GM13976 (cell line): ENCODE results near the gene WNT8A.

Source experiments
- DNase-seq: peaks from one replicate; pipeline ENCODE4 v3.0.0; 2012; ENCODE audit warnings: low spot score
- in situ Hi-C: fragments of 300-500 bp; cut with MboI; formaldehyde crosslinking; loops from one replicate; pipeline ENCODE4 v1.12.0; 2022; ENCODE audit warnings: low sequenced_read_pairs, mixed read lengths, inconsistent platforms; ENCODE audit not compliant: unreplicated experiment
- TF ChIP-seq, protein P1 (sequence below): IDR thresholded peaks from 2 replicates; pipeline ENCODE4 v1.5.1; 2012; ENCODE audit warnings: borderline replicate concordance, mild to moderate bottlenecking; ENCODE audit not compliant: insufficient read depth; ENCODE audit errors: extremely low read depth, missing control alignments, control extremely low read depth

WNT8A gene

DNA sequence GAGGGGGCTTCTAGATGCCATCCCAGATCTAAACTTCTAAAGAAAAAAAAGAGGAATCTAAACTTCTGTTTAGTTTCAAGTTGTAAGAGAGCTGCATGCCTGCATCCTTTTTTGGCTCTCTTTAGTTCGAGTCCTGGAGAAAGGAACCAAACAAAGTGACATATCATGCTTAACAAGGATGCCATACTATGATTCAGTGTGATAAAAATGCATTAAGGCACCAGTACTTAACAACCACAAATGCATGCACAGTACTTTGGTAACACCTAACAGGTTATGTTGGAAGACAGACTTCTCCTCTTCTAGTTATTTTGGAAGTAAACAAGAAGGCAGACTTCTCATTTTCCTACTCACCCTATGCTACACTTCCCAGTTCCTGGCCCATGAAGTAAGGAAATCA is 28.1 kb downstream of the WNT8A start:
- no peak for DNase-seq
- TF ChIP-seq, protein P1, sequence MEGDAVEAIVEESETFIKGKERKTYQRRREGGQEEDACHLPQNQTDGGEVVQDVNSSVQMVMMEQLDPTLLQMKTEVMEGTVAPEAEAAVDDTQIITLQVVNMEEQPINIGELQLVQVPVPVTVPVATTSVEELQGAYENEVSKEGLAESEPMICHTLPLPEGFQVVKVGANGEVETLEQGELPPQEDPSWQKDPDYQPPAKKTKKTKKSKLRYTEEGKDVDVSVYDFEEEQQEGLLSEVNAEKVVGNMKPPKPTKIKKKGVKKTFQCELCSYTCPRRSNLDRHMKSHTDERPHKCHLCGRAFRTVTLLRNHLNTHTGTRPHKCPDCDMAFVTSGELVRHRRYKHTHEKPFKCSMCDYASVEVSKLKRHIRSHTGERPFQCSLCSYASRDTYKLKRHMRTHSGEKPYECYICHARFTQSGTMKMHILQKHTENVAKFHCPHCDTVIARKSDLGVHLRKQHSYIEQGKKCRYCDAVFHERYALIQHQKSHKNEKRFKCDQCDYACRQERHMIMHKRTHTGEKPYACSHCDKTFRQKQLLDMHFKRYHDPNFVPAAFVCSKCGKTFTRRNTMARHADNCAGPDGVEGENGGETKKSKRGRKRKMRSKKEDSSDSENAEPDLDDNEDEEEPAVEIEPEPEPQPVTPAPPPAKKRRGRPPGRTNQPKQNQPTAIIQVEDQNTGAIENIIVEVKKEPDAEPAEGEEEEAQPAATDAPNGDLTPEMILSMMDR = no peak
- in situ Hi-C loops = no loop called here

DNA sequence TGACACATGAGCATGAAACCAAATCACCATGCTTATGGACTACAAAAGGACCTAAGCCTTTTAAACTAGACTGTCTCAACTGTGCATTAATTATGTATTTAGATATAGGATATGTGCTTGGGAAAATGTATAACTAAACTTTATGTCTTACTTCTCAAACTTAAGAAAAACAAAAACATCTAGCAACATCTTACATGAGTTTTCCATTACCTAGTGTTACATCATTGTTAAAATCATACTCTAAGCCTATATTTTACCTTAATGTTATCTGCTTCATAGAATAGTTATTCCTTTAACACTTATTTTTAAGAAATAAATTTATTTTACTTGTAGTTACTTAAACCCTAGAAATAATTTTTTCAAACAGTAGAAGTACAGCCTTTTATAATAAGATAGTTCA is 31.4 kb downstream of the WNT8A start:
- TF ChIP-seq, protein P1 = no peak

DNA sequence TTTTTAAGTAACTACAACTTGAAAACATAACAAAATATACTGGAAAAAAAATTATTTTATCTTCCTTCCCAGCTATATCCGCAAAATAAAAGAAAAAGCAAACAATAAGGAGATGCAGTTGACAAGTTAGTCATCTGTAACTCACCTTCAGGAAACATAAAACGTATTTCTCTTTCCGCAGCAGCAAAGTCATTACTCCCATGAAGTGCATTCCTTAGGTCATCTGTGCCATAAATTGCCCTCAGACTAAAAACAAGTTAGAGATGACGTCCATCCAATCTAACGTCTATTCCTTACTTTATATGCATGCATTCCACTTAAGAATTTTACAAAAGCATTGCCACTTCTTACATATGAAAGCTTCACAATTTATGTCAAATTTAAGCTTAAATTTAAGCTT is 44.5 kb downstream of the WNT8A start:
- in situ Hi-C loops = no loop called here
- TF ChIP-seq, protein P1 = no peak
- DNase-seq = no peak

More for the DNA sequence above, 31.4 kb downstream of the WNT8A start:
- DNase-seq = no peak
- in situ Hi-C loops = no loop called here

DNA sequence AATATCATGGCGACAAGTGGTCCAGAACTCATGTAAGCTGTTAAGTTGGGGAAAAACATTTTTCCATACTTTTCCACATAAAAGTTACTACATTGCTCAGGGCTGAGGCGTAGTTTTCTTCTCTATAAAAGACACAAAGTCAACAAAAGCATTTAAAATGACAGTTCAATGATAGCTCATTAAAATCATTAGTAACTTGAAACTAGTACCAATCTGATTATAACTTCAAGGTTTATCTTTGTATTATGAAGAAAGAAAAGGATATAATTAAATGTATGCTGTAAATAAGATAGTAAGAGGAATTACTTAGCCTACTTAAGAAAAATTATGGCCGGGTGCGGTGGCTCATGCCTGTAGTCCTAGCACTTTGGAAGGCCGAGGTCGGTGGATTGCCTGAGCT is 45.5 kb downstream of the WNT8A start:
- TF ChIP-seq, protein P1 = no peak
- in situ Hi-C loops = no loop called here
- no peak for DNase-seq

DNA sequence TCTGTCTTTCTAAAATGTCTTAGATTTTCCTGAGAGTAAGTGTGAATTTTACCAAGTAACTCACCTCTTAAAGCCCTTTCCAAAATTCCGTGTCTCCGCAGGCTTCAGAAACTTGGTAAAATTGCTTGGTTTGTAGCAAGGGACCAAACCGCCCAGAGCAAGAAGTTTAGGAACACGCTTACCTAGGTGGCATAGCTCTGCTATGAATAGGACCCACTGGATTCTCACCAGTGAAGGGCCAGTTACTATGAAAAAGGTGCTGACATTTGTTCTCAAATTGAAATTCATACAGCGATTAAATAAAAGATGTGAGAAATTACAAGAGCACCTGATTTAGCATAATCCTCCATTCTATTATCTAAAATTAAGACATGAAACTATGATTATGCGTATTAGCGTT is 48.7 kb downstream of the WNT8A start:
- in situ Hi-C loops = loop anchor here (10.0 kb wide), 1 partner anchor 58 kb away; no protein-coding TSS in a partner anchor
- TF ChIP-seq, protein P1 = no peak
- no peak for DNase-seq

DNA sequence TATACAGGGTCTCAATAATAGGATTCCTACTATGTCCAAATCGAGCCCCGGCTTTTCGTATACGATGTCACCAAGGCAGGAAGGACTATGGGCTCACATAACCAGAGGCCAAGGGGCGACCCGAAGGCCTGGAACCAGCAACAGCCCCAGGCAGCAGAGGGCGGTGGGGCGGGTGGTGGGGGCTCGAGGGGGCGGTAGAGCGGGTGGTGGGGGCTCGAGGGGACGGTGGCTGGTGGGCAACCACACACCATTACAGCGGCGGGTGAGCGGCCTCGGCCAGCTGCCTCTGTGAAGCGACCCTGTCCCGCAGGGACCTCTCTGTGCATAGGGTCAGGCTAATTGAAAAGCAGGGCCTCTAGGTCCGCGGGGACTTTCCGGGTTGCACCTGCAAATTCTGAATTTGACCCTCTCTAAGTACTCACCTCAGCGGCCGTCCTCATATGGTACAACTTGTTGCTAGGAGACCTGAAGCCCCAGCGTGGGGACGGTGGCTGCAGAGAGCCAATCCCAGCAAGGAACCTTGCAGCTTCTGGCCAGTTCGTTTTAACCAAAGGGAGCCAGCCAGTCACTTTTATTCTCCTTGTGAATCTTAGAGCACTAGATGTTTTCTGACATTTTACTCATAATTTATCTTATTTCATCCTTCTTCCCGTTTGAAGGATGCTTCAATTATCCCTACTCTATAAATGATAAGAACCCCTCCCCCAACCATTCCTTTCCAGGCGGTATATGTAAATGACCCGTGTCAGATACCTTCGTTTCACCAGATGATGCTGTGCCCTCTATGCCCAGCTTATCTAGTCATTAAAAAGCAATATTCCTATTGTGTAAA is 55.3 kb downstream of the WNT8A start, which contains the start of gene NME5:
Gene NME5 (minus strand): TSS at position 480 of the 832 bp plus-strand sequence. CDS start 648 bp downstream, outside the sequence.
- TF ChIP-seq, protein P1 = no peak
- in situ Hi-C loops = loop anchor here (10.0 kb wide), 1 partner anchor 64 kb away; no protein-coding TSS in a partner anchor
- peak; percentile 79 for DNase-seq

DNA sequence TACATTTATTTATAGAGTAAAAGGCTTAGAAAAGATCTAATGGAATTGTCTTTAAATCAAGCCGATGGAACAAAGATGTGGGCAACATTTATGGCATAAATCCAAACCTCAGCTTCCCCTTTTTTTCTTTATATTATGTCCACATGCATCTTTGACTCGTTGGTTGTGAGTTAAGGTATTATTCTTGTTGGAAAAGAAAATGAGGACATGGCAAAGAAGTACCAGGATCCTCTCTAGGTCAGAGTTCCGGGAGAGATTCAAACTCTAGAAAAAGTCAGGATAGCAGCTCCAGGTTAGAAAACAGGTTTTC is 55.9 kb downstream of the WNT8A start:
- TF ChIP-seq, protein P1 = no peak
- in situ Hi-C loops = loop anchor here (10.0 kb wide), 1 partner anchor 65 kb away; no protein-coding TSS in a partner anchor
- no peak for DNase-seq
